ENCODE results near the gene CA11. TPM values are rescaled to one million over a fixed set of nuclear protein-coding genes. Genes with fewer than 3 reads are reported as not detected.
A peak's percentile ranks its signal among the peaks of the same experiment; 100 is the strongest.

CA11 gene
- total and polyA plus RNA-seq, 11 donors = 2.2 to 14.8 (median 5.8) TPM

DNA sequence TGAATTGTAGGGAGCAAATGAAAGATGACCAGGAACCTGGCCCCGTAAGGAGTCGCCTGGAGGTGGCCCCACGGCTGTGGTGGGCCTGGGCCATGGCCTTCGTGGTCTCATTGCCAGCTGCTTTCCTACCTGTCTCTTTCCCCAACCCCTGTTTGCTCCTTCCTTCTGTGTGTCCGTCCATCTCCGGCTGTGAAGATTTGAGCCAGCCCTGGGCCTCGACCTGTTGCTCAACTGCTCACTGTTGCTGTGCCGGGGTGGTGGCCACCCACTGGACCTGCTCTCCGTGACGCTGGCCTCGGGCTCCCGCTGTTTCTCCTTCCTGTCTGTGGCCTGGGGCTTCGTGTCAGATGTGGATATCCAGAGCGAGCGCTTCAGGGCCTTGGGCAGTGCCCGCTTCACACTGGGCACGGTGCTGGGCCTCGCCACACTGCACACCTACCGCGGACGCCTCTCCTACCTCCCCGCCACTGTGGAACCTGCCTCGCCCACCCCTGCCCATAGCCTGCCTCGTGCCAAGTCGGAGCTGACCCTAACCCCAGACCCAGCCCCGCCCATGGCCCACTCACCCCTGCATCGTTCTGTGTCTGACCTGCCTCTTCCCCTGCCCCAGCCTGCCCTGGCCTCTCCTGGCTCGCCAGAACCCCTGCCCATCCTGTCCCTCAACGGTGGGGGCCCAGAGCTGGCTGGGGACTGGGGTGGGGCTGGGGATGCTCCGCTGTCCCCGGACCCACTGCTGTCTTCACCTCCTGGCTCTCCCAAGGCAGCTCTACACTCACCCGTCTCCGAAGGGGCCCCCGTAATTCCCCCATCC lies 17.3 kb downstream of the CA11 start:
- Histone ChIP-seq H3K27ac (peak overlapping the region in 1 of 12 donors; percentile 16), H3K27me3 (no peaks in the 10 kb centered on the region), H3K36me3 (peaks cover 0 to 53% (median 7%) of the 10 kb centered on the region in 9 donors), H3K9me3 (no peaks in the 10 kb centered on the region), H3K4me1 (peaks cover 11 to 56% (median 48%) of the 10 kb centered on the region in 12 donors), H3K4me3 (no peak overlapping the region)
- peak in 1 of 5 donors; percentile 40 for DNase-seq
- no peak for ATAC-seq
- TF ChIP-seq CTCF (IDR thresholded peaks at IDR 0.05) (no peak), POLR2A (IDR thresholded peaks at IDR 0.05) (no peak)
- intact Hi-C loops (cut with DNase I) = loop anchor here in 2 of 10 donors (5.0 to 10.0 kb wide), 2 partner anchors 881 to 1016 kb away; partner anchors contain the start of genes NOP53 (in 1 of the 2), RRAS (in 1 of the 2) and SCAF1 (in 1 of the 2)
- 84 to 87% (median 86%) methylated on average over 34 of the region's 34 CpGs for WGBS, 4 donors

GRCh38 chr19:48627865-48628314 lies 18.1 kb downstream of the CA11 start:
- WGBS, 4 donors = 65 to 91% (median 87%) methylated on average over 4 to 17 of the region's 17 CpGs
- Histone ChIP-seq H3K4me1 (peaks cover 3 to 56% (median 47%) of the 10 kb centered on the region in 12 donors), H3K27me3 (no peaks in the 10 kb centered on the region), H3K4me3 (no peak overlapping the region), H3K9me3 (no peaks in the 10 kb centered on the region), H3K36me3 (peaks cover 0 to 47% (median 7%) of the 10 kb centered on the region in 9 donors), H3K27ac (peak overlapping the region in 1 of 12 donors; percentile 16)
- no peak for ATAC-seq
- no peak for TF ChIP-seq CTCF (IDR thresholded peaks at IDR 0.05)
- TF ChIP-seq POLR2A (IDR thresholded peaks at IDR 0.05) = no peak
- no peak for DNase-seq
- intact Hi-C loops (cut with DNase I) = loop anchor here in 2 of 10 donors (5.0 to 10.0 kb wide), 2 partner anchors 881 to 1017 kb away; partner anchors contain the start of genes NOP53 (in 1 of the 2), RRAS (in 1 of the 2) and SCAF1 (in 1 of the 2)

GRCh38 chr19:48627201-48627864 lies 18.7 kb downstream of the CA11 start:
- Histone ChIP-seq H3K4me1 (peaks cover 3 to 53% (median 44%) of the 10 kb centered on the region in 12 donors), H3K36me3 (peaks cover 0 to 42% (median 7%) of the 10 kb centered on the region in 9 donors), H3K27ac (no peak overlapping the region), H3K4me3 (no peak overlapping the region), H3K27me3 (no peaks in the 10 kb centered on the region), H3K9me3 (no peaks in the 10 kb centered on the region)
- intact Hi-C loops (cut with DNase I) = loop anchor here in 2 of 10 donors (5.0 to 10.0 kb wide), 2 partner anchors 880 to 1017 kb away; partner anchors contain the start of genes NOP53 (in 1 of the 2), RRAS (in 1 of the 2) and SCAF1 (in 1 of the 2)
- DNase-seq = no peak
- whole genome bisulfite sequencing, 4 donors = 83 to 90% (median 84%) methylated on average over 6 of the region's 6 CpGs
- no peak for ATAC-seq
- TF ChIP-seq CTCF (IDR thresholded peaks at IDR 0.05) = no peak
- TF ChIP-seq POLR2A (IDR thresholded peaks at IDR 0.05) = no peak

All from heart left ventricle (tissue), 16 donors.